ENCODE measurements around the gene CRIM1.

CRIM1 gene

DNA sequence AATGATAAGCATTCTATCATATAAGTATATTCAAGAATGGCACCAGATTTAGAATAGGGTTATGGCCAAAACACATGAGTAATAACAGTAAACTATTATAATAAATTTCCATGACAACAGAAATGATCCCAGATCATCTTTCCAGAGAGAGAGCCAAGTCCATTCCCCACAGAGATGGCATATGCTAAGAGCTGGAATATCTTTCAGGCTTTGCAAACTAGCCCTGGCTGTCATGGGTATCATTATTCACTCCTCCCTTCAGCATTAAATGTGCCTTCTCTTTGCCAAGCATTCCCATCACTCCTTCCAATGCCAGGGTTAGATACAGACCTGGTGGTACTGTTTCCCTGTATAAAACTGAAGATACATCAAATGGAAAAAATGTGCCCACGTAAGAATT lies 231.5 kb downstream of the CRIM1 start:
- no peak for DNase-seq

DNA sequence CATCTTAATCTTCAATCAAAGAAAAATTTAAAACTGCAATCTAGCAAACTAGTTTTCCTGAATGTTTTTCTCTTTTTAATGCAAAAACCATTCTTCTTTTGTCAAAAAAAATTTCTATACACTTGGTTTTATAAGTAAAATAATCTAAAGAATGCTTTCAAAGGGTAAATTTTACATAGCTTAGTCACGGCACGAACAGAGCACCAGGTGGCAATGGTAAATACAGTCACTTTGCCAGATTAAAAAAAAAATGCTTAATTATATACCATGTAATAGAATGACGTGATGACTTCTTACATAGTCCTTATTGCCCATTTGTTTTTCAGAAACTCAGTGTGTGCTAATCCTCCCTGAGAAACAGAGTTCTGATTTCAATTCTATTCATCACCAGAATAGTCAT lies 232.0 kb downstream of the CRIM1 start:
- no peak for DNase-seq

DNA sequence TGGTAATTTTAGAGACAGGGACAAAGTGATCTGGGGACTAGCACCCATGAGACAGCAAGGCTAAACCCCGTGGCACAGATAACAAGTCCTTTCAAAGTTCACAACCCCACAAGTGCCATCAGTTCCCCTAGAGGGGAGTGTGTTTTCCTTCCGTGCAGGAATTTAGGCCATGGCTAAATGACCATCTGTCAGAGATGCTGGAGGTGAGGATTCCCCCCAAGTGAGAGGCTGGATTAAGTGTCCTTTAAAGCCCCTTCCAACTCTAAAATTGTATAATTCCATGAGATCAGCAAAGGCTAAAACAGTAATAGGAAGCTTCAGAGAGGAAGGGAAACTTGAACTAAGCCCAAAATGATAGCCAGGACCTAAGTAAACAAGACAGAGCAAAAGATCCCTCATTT lies 233.7 kb downstream of the CRIM1 start:
- DNase-seq: no peak

DNA sequence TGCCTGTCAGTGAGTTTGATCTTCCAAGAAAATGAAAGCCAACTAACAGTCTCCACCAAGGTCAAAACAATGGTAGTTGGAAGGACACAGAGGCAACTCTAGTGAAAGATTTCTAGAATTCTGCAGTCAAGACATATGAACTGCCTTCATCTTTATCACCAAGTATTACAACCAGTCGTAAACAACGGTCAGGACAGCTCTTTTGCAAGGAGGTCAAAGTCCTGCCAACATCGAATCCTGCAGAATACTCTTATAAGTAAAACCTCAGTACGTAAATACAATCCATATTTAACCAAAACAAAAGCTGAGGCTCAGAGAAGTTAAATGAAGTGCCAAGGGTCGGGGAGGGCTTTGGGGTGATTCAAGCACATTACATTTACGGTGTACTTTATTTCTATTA lies 239.3 kb downstream of the CRIM1 start:
- DNase-seq: no peak

DNA sequence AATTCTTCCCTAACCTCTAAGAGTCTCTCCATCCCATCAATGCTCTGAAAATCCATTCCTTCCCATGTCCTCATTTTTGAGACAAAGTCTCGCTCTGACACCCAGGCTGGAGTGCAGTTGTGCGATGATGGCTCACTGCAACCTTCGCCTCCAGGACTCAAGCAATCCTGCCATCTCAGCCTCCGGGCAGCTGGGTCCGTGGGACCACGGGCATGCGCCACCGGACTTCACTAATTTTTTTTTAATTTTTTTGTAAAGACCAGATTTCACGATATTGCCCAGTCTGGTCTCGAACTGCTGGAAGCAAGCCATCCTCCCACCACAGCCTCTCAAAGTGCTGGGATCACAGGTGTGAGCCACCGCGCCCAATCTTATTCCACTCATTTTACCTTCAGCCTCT lies 240.8 kb downstream of the CRIM1 start:
- no peak for DNase-seq

DNA sequence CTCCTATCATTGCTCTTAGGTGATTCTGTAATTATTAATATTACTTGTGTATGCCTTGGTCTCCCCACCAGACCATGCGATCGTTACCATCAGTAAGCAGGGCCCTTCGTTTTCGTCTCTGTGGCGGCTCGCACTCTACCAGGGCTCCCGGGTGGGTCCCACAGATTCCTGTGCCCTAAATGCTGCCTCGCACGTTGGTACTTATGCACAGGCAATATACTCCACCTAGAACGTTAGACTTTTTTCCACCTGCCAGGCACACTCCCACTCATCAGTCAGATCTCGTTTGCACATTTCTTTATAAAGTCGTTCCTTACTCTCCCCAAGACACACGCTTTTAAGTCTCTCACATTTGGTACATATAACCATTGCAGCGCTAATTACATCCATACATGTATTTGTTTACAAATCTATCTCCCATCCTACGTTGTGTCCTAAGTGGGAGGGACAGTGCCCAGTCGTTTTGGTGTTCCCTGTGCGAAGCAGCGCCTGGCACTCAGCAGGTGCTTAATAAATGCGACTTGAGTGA lies 241.5 kb downstream of the CRIM1 start:
- DNase-seq: no peak

DNA sequence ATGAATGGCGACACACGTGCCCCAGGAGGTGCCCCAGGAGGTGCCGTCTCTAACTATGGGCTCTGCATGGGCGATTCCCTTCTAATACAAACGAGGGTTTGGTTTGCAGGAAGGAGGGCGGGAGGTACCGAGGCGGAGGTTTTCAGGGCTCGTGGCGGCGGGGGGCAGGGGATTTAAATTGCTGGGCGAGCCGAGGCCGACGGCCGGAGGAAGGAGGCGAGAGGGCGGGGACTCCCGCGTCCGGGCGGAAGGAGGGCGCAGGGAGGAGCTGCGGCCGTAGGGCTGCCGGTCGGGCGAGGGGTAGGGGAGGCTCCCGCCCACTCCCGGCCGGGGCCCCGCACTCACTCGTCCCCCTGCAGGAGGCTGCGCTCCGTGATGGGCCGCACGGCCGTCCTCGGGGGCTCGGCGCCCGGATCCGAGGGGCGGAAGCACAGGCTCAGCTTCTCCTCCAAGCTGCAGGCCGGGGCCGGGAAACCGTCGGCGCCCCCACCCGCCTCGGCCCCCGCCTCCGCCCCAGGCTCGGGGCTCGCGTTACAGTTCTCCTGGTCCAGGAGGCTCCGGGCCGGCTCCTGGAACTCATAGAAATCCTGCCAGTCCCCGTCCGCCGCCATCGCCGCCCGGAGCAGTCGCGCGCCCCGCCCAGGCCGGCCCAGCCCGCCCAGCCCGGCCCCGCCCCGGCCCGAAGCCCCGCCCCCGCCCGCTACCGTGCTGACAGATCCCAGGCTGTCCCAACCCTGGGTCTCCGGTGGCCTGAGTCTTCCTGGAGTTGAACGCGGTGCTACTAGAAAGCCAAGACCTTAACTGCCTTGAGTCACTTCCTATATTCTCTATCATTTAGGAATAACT lies 242.2 kb downstream of the CRIM1 start, which contains the start of gene FEZ2:
Gene FEZ2 (minus strand): TSS at position 637 of the 846 bp plus-strand sequence. CDS start 26 bp downstream, at position 611.
- DNase-seq: peak; percentile 58 to 64
